T follicular helper cell (primary cell): ENCODE data around the gene ITGA8.
"Not testable (repeated sequence)": the region's sequence is repeated elsewhere in the genome, so short reads cannot be mapped to it uniquely, and the experiment has no call there.

Experiments
- DNase-seq: peaks from one replicate; pipeline ENCODE4 v3.0.0-alpha.2; 2020; ENCODE audit warnings: low read depth

Gene ITGA8

DNA sequence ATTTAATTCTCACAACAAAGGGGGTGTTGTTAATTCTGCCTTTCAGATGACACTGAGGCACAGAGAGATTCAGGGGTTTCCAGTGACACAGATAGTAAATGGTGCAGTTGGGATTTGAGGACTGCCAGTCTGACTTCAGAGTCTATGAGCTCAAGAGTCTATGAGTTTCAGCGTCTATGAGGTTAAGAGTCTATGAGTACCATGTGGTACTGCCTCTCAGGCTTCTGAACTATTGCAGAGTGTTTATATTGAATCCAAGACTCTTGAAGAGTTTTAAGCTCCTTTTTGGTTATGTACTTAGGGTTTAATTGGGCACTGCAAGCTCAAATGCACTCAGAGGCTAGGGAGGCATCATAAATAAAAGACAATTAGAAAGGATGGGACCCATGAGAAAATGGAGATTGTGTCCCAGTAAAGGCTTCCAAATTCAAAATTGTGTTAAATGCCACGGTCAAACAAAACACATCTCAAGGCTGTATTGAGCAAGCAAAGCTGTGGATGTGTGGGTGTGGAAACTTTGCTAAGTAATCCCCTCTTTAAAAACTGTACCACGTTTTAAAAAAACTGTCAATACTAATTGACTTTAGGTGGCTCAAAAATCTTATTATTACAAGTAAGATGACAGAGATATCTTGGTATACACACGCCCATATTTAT, 224.7 kb downstream of the ITGA8 start:
- no peak for DNase-seq

DNA sequence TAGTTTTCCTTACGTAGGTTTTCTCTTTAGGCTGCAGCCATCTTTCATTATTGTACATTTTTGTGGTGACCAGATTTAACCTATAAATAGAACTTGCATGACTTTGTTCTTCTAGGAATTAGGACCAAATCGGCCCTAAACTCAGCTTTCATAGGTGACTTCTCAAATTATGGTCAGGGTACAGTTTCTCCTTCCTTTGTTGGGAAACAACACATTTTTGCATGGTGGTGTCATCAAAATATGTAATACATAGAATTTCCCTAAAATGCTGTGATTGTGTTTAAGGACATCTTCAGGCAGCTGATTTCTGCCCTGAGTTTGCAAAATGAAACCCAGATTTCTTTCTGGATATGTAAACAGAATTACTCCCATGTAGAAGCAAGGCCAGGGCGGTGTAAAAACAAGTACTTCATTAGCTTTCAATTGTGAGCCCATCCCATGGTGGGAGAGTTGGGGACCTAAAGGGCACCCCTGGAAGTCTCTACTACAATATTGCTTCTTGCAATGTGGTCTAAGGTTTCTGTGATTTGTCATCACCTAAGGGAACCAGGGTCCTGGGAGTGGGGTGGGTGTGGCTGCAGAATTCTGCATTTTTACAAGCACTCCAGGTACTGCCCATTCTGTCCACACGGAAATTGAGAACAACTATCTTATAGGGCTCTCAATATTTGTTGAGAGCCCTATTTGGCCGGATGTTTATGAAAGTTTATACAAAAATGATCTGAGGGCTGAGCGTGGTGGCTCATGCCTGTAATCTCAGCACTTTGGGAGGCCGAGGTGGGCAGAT, 227.7 kb downstream of the ITGA8 start:
- no peak for DNase-seq

DNA sequence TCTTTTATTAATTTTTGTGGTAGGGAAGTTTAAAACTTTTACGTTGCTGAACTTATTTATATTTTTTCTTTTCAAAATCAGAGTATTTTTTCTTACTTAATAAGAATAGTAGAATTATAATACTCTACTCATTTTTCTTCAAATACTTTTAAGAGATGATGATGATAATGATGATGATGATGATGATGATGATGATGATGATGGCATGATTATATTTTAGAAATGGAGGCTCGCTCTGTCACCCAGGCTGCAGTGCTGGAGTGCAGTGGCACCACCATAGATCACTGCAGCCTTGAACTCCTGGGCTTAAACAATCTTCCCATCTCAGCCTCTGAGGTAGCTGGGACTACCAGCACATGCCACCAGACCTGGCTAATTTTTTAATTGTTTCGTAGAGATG, 230.3 kb downstream of the ITGA8 start:
- no peak for DNase-seq

DNA sequence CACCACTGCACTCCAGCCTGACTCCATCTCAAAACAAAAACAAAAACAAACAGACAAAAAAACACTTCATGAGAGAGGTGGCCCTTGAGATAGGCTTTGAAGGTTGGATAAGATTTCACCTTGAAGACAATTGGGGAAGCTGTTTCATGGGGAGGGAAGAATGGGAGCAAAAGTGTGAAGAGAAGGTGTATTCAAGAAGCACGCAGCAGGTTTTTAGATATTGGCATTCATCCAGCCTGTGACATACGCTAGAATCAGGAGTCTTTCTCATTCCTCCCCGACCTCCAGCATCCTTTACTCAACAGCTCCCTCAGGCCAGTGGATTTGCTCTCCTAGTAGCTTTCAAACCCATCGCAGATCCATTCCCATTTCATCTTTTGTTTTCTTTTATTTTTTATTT, 232.3 kb downstream of the ITGA8 start:
- DNase-seq = no peak

DNA sequence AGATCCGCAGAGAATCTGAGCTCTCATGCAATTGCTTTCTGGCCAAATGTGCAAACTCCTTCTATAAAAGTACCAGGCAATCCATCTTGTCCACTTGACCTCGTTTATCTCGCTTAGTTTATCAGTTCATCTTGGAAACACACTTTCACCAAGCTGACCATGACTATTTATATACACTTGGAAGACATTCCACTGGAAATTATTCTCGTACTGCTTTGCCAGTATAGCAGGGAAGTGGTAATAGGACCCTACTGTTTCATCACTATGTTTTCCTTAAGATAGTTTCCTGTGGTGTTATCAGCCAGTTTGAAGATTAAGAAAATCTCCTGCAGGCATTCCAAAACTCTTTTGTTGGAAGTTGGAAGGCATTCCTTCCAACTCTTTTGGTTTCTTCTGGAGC, 233.3 kb downstream of the ITGA8 start:
- no peak for DNase-seq

- no peak for DNase-seq
Measured at GRCh38 chr10:15485684-15486316, 233.9 kb downstream of the ITGA8 start.

DNA sequence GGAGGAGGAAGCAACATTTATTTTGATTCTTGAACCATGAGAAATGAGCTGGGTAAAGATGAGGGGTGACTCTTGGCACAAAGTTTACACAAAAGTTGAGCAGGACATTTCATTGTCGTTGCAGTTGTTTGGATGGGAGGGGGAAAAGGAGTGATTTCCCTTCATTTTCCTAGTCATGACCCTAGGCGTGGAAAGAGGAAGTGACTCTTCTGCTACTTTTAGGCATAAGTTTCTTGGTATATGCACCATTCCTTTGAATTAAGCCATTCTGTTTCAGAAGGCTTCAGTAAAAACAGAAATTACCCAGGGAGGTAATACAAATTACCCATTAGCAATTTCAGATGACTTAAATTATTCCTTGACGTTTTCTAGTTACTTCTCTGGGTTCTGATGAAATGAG, 234.7 kb downstream of the ITGA8 start:
- DNase-seq = no peak

GRCh38 chr10:15484128-15484527, 235.6 kb downstream of the ITGA8 start:
- DNase-seq = no peak

DNA sequence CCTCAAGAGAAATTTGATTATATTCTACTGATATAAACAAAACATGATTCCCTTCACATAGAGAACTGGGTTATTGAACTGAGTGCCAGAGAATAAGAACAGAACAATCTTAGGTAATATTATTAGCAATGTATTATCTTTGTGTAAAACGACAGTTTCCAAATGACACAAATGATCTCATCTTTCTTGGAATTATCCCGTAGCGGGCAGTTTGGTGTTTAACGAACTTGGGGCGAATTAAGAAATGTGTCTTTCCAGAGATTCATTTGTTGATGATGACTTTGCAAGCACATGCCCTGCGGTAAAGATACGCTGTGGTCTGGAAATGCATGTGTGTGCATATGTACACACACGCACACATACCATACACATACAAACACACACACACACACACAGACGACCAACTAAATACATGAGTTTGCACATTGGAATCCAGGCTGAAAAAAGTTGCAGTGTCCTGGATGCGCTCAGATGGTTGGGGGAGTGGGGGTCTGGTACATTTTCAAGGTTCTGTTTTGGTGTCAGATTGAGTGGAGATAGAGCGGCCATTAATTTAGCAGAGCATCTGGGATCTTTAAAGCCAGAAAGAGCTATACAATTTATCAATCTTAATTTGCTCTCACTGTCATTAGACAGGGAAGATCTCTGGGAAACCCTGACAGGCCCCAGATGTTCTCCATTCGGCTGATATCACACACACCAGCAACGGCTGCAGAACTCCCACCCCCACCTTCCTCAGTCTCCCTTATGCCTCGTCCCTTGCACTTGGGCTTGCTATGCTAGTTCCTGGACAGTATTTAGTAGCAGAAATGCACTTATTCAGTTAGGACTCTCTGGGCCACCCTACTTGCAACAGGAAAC, 236.3 kb downstream of the ITGA8 start:
- DNase-seq = no peak

- DNase-seq = no peak
Measured at GRCh38 chr10:15482156-15482555, 237.6 kb downstream of the ITGA8 start.

- no peak for DNase-seq
Measured at GRCh38 chr10:15478950-15479349, 240.8 kb downstream of the ITGA8 start.

DNA sequence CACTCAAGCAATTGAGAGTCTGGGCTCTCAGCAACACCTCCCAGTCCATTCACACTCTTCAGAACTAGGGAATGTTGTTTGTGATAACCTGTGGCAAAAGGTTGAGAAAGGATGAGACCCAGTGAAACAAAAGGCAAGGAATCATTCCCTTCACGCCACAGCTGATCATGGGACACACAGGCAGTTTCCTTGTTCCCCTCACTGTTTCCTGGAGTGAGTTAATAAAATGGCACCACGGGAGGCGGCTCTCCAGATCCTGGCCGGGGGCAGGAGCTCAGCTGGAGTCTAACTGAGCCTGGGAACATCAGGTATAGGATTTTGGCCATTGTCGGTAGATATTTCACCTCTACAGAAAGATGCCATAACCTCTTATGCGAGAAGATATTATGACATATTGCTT, 241.3 kb downstream of the ITGA8 start:
- DNase-seq = no peak

- no peak for DNase-seq
Measured at GRCh38 chr10:15476337-15476736, 243.4 kb downstream of the ITGA8 start.

- DNase-seq = not testable (repeated sequence)
Measured at GRCh38 chr10:15475439-15475838, 244.3 kb downstream of the ITGA8 start.

- no peak for DNase-seq
Measured at GRCh38 chr10:15474671-15475070, 245.1 kb downstream of the ITGA8 start.

DNA sequence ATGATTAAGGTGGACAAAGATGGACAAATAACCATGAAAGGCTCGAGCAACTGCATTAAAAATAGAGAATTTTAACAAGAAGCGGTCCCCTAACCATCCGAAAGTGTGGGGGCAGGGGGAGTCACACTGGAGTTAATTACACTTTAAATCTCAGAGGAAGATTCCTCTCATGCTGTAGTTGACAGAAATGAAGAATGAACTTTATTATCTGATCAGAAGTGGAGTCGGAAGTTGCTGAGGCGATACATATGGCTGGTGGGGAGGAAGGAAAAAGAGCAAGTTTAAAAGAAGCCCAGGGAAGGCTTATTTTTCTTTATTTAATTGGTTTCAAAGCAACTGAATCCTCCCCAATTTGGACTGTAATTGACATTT, 246.3 kb downstream of the ITGA8 start:
- DNase-seq = no peak

GRCh38 chr10:15472431-15473395, 247.0 kb downstream of the ITGA8 start:
- no peak for DNase-seq

DNA sequence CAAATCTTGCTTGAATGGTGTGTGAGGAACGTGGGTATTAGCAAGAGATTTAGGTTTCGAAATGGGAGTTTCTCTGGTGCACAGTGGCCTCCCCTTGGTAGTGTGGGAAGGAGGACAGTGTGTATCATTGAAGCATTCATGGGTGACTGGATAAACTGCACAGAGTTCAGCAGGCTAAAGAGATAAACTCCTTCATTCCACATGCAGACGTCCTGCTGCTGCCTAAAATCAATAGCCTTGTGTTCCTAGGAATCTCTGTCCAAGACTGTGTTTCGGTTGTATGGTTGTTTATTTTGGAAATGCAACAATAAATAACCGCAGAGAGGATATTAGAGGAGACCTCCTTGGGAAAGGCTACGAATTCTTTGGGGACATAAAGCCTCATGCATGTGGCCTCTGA, 247.7 kb downstream of the ITGA8 start:
- DNase-seq = no peak

DNA sequence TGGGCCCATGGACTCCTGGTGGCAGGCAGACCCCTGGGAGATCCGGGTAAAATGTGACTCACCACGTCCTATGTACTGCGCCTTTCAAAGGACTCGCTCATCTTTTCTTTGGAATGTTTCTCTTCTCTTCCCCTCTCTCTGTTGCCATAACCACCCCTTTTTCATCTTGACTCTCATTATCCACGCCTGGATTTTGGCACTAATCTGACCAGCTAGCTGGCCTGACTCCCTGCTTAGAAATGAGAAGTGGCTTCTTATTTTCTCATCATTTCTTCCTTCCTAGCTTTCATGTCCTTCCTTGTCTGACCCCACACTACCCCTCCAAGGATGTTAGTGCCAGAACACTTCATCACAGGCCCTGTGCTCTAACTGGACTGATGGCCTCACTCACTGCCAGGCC, 250.6 kb downstream of the ITGA8 start:
- DNase-seq = no peak

GRCh38 chr10:15464381-15464780, 255.3 kb downstream of the ITGA8 start:
- DNase-seq = no peak
